ENCODE data around the gene MEIOSIN. TPM values are rescaled to one million over a fixed set of nuclear protein-coding genes. Genes with fewer than 3 reads are reported as not detected.

MEIOSIN gene
- total and polyA plus RNA-seq, 9 of the 15 experiments (the other 6 are each of a cell fraction or from before 2014, with no cell fraction given), result 0.06 to 2.0 (median 0.76) TPM

GRCh38 chr19:45691516-45692186, 41.6 kb upstream of the MEIOSIN start, which contains the start of gene SNRPD2 (continued):
- TF ChIP-seq NR2C1 (IDR thresholded peaks at IDR 0.05), result no peak
- TF ChIP-seq NR2C1 (tag; IDR thresholded peaks at IDR 0.05), result no peak
- TF ChIP-seq TRIM28 (IDR thresholded peaks at IDR 0.05), result no peak
- no peak for TF ChIP-seq BCLAF1 (IDR thresholded peaks at IDR 0.05; ENCODE audit: borderline replicate concordance in 1 of 2, control insufficient read depth in 1 of 2, low read depth in 2 of 2, low read length in 1 of 2)
- no peak for TF ChIP-seq HEY1 (CRISPR knock-in tag; IDR thresholded peaks at IDR 0.05; ENCODE audit: borderline replicate concordance)
- TF ChIP-seq FOSL1 (tag; conservative IDR thresholded peaks at IDR 0.05), result no peak
- TF ChIP-seq KDM2B (CRISPR knock-in tag; IDR thresholded peaks at IDR 0.05), result peak; percentile 21; the same call in 1 of the 2 replicates
- TF ChIP-seq ELF2 (CRISPR knock-in tag; IDR thresholded peaks at IDR 0.05), result no peak
- TF ChIP-seq POLR2H (tag; IDR thresholded peaks at IDR 0.05; ENCODE audit: low read depth), result peak; percentile 87
- TF ChIP-seq E2F3 (CRISPR knock-in tag; IDR thresholded peaks at IDR 0.05), result no peak
- TF ChIP-seq TFAM (CRISPR knock-in tag; conservative IDR thresholded peaks at IDR 0.05), result no peak
- no peak for TF ChIP-seq IRF9 (tag; IDR thresholded peaks at IDR 0.05)
- no peak for TF ChIP-seq ZNF449 (CRISPR knock-in tag; IDR thresholded peaks at IDR 0.05)
- TF ChIP-seq OTX1 (CRISPR knock-in tag; IDR thresholded peaks at IDR 0.05), result peak; percentile 70; the same call in 1 of the 2 replicates
- no peak for TF ChIP-seq MTF1 (CRISPR knock-in tag; IDR thresholded peaks at IDR 0.05; ENCODE audit: borderline replicate concordance)
- peak; percentile 77 for TF ChIP-seq NEUROD1 (IDR thresholded peaks at IDR 0.05; ENCODE audit: borderline replicate concordance, low read depth, low read length, partially characterized antibody)
- TF ChIP-seq SMC3 (conservative IDR thresholded peaks at IDR 0.05; ENCODE audit: insufficient read depth, low read depth, low read length), result no peak
- TF ChIP-seq CHD2 (IDR thresholded peaks at IDR 0.05; ENCODE audit: low read depth, low read length), result no peak
- TF ChIP-seq MECOM (CRISPR knock-in tag; IDR thresholded peaks at IDR 0.05), result no peak
- TF ChIP-seq BRF2 (IDR thresholded peaks at IDR 0.05; ENCODE audit: borderline replicate concordance, insufficient read depth, insufficient read length), result no peak
- no peak for TF ChIP-seq ZNF583 (CRISPR knock-in tag; IDR thresholded peaks at IDR 0.05)
- no peak for TF ChIP-seq TCF7L2 (IDR thresholded peaks at IDR 0.05; ENCODE audit: low read depth, low read length)
